Suprapubic skin (tissue), 4 donors: ENCODE data around the gene ARFGEF3. TPM values are rescaled to one million over a fixed set of nuclear protein-coding genes. Genes with fewer than 3 reads are reported as not detected.

Experiments used
- DNase-seq, 2 donors: peaks; one replicate each; pipeline ENCODE4 v3.0.0-alpha.2; 2019; ENCODE audit warnings: low spot score in 2 of 2
- H3K27ac ChIP-seq: fragments of 200-600 bp; sonication (generic); one replicate; pipeline ENCODE4 v1.5.1; 2019
- H3K27me3 ChIP-seq: fragments of 200-600 bp; sonication (generic); one replicate; pipeline ENCODE4 v1.5.1; 2019
- H3K36me3 ChIP-seq: fragments of 200-600 bp; sonication (generic); one replicate; pipeline ENCODE4 v1.5.1; 2019
- H3K4me1 ChIP-seq: fragments of 200-600 bp; sonication (generic); one replicate; pipeline ENCODE4 v1.5.1; 2019
- H3K4me3 ChIP-seq: fragments of 200-600 bp; sonication (generic); one replicate; pipeline ENCODE4 v1.5.1; 2019; ENCODE audit warnings: mild to moderate bottlenecking
- H3K9me3 ChIP-seq: fragments of 200-600 bp; sonication (generic); one replicate; pipeline ENCODE4 v1.5.1; 2019
- CTCF ChIP-seq, 2 donors: fragments of 200-600 bp in 1 of 2; fragments of 450-650 bp in 1 of 2; sonication (generic) in 1 of 2; IDR thresholded peaks; one replicate each; pipeline ENCODE4 v1.5.1; 2016 to 2019; ENCODE audit warnings: antibody characterized with exemption in 2 of 2, mild to moderate bottlenecking in 1 of 2, moderate library complexity in 1 of 2
- EP300 ChIP-seq: sonication (generic); formaldehyde crosslinking; IDR thresholded peaks from one replicate; pipeline ENCODE4 v1.6.1; 2017; ENCODE audit warnings: antibody characterized with exemption
- POLR2A ChIP-seq, 2 donors: fragments of 450-650 bp; IDR thresholded peaks; one replicate each; pipeline ENCODE4 v1.6.1; 2017; ENCODE audit warnings: antibody characterized with exemption in 2 of 2, mild to moderate bottlenecking in 2 of 2, moderate library complexity in 2 of 2
- POLR2AphosphoS5 ChIP-seq, 3 donors: sonication (generic); formaldehyde crosslinking; IDR thresholded peaks; one replicate each; pipeline ENCODE4 v1.6.1; 2017; ENCODE audit warnings: antibody characterized with exemption in 3 of 3
- WGBS: methylation state at CpG from one replicate; pipeline ENCODE4 v1.1.5; 2018; 5-methylcytosine and 5-hydroxymethylcytosine counted together
- total RNA-seq, 4 donors: library from RNA; depleted of rRNA; stranded (reverse); fragments of >200 nt; gene quantifications; one replicate each; pipeline ENCODE4 v1.1.0, GENCODE V29; 2016

ARFGEF3 gene
- total RNA-seq, 4 donors from 2014 or later: 5.1 to 20.6 (median 9.6) TPM

DNA sequence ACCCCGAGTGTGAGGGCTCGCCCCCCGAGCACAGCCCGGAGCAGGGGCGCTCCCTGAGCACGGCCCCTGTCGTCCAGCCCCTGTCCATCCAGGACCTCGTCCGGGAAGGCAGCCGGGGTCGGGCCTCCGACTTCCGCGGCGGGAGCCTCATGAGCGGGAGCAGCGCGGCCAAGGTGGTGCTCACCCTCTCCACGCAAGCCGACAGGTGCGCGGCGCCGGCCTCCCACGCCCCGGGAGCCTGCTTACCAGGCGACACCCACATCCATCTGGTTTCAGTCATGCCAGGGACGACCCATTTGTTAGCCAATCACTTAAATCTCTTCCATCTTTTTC is 130.1 kb downstream of the ARFGEF3 start:
- Histone ChIP-seq H3K4me3 (no peak overlapping the region), H3K36me3 (no peaks in the 10 kb centered on the region), H3K9me3 (no peaks in the 10 kb centered on the region), H3K4me1 (no peaks in the 10 kb centered on the region), H3K27me3 (no peaks in the 10 kb centered on the region), H3K27ac (no peak overlapping the region)
- no peak for DNase-seq
- TF ChIP-seq EP300 (no peak), CTCF (IDR thresholded peaks at IDR 0.05) (no peak), POLR2A (IDR thresholded peaks at IDR 0.05) (no peak), POLR2AphosphoS5 (IDR thresholded peaks at IDR 0.05) (no peak)
- 89% methylated on average over 21 of the region's 28 CpGs for WGBS

GRCh38 chr6:138292482-138292881 is 130.7 kb downstream of the ARFGEF3 start:
- no peak overlapping the region for H3K27ac ChIP-seq
- 90% methylated on average over 6 of the region's 6 CpGs for whole genome bisulfite sequencing
- no peaks in the 10 kb centered on the region for H3K36me3 ChIP-seq

GRCh38 chr6:138293428-138294395 is 132.0 kb downstream of the ARFGEF3 start:
- no peaks in the 10 kb centered on the region for H3K9me3 ChIP-seq
- WGBS: 67% methylated on average over 7 of the region's 7 CpGs
- TF ChIP-seq EP300: no peak
- TF ChIP-seq POLR2AphosphoS5 (IDR thresholded peaks at IDR 0.05): no peak
- no peak for TF ChIP-seq CTCF (IDR thresholded peaks at IDR 0.05)
- no peak for TF ChIP-seq POLR2A (IDR thresholded peaks at IDR 0.05)
- no peak overlapping the region for H3K4me3 ChIP-seq
- H3K36me3 ChIP-seq: no peaks in the 10 kb centered on the region
- no peaks in the 10 kb centered on the region for H3K4me1 ChIP-seq
- no peak overlapping the region for H3K27ac ChIP-seq
- DNase-seq: no peak
- H3K27me3 ChIP-seq: no peaks in the 10 kb centered on the region

More at GRCh38 chr6:138292482-138292881, 130.7 kb downstream of the ARFGEF3 start:
- TF ChIP-seq POLR2AphosphoS5 (IDR thresholded peaks at IDR 0.05): no peak
- no peak for TF ChIP-seq CTCF (IDR thresholded peaks at IDR 0.05)
- TF ChIP-seq EP300: no peak
- no peaks in the 10 kb centered on the region for H3K4me1 ChIP-seq
- H3K9me3 ChIP-seq: no peaks in the 10 kb centered on the region
- H3K4me3 ChIP-seq: no peak overlapping the region
- no peak for DNase-seq
- H3K27me3 ChIP-seq: no peaks in the 10 kb centered on the region

DNA sequence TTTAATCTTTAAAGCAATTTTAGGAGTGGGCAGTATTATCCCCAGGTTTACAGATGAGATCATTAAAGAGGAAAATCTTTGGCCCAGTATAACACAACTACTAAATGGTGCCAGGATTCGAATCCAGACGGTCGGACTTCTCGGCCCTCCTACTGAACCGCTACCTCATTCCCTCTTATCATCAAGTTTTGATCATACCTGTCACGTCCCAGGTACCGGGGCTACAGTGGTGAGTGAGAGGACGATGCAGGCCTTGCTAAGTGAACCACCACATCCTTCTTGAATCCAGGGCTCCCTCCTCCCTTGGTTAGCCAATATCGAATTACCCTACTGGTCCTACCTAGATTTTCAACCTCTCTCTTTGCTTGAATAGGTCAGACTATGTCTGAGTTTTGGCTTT is 134.6 kb downstream of the ARFGEF3 start:
- TF ChIP-seq CTCF (IDR thresholded peaks at IDR 0.05): no peak
- TF ChIP-seq POLR2A (IDR thresholded peaks at IDR 0.05): no peak
- TF ChIP-seq EP300: no peak
- no peak for TF ChIP-seq POLR2AphosphoS5 (IDR thresholded peaks at IDR 0.05)
- no peaks in the 10 kb centered on the region for H3K36me3 ChIP-seq
- H3K27ac ChIP-seq: no peak overlapping the region
- no peaks in the 10 kb centered on the region for H3K27me3 ChIP-seq
- DNase-seq: no peak
- no peaks in the 10 kb centered on the region for H3K9me3 ChIP-seq
- H3K4me3 ChIP-seq: no peak overlapping the region
- 95% methylated on average over 9 of the region's 9 CpGs for WGBS
- H3K4me1 ChIP-seq: no peaks in the 10 kb centered on the region

DNA sequence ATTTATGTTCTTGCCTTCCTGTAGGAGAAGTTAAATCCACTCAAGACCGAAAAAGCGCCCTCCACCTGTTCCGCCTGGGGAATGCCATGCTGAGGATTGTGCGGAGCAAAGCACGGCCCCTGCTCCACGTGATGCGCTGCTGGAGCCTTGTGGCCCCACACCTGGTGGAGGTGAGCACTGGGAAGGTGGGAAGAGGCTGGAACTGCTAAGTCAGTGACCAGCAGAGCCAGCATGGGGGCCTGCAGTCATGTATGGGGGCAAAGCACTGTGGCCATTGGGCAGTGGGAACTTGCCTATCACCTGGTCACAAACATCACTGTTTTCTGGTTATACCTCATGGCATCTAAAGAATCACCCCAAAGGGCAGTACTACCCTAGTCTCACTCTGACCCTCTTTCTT is 135.0 kb downstream of the ARFGEF3 start:
- Histone ChIP-seq H3K27me3 (no peaks in the 10 kb centered on the region), H3K27ac (no peak overlapping the region), H3K36me3 (no peaks in the 10 kb centered on the region), H3K4me1 (no peaks in the 10 kb centered on the region), H3K9me3 (no peaks in the 10 kb centered on the region), H3K4me3 (no peak overlapping the region)
- 99% methylated on average over 7 of the region's 7 CpGs for WGBS
- TF ChIP-seq CTCF (IDR thresholded peaks at IDR 0.05) (no peak), POLR2A (IDR thresholded peaks at IDR 0.05) (no peak), EP300 (no peak), POLR2AphosphoS5 (IDR thresholded peaks at IDR 0.05) (no peak)
- DNase-seq: no peak
